OCI-LY1 (cell line): ENCODE results near the gene UNC93B1.

Experiments
- CTCF ChIP-seq: fragments of 200-600 bp; sonication (generic), shearing (Covaris generic); IDR thresholded peaks from 2 replicates; pipeline ENCODE4 v1.5.1; 2017; ENCODE audit warnings: mild to moderate bottlenecking, antibody characterized with exemption, low read length, moderate library complexity, mixed read lengths
- EZH2 ChIP-seq: fragments of 200-600 bp; sonication (generic), shearing (Covaris generic); IDR thresholded peaks from 2 replicates; pipeline ENCODE4 v1.8.0; 2017; ENCODE audit warnings: borderline replicate concordance, mixed run types, mild to moderate bottlenecking, antibody characterized with exemption, low read length, moderate library complexity, mixed read lengths

- TF ChIP-seq EZH2, result no peak
- TF ChIP-seq CTCF, result no peak
These were observed 846 bp upstream of the UNC93B1 start for GRCh38 chr11:68004551-68005335.
